T47D (cell line): ENCODE measurements around the gene ABR.

Experiments
- DNase-seq, 2 experiments: peaks; one replicate each; pipeline versions ENCODE4 v3.0.0 to v3.0.0-alpha.2; 2011 to 2012; ENCODE audit warnings: low read depth in 1 of 2, low spot score in 1 of 2
- JUND ChIP-seq: IDR thresholded peaks from 2 replicates; pipeline ENCODE4 v1.6.1; 2012; ENCODE audit warnings: low read depth
- in situ Hi-C: cut with HindIII; loops from 2 replicates; pipeline ENCODE4 v1.10.0; 2016; ENCODE audit warnings: low sequenced_read_pairs, low pct_unique_long_range_greater_than_20kb

The ABR gene

GRCh38 chr17:1039511-1040215 is 140.1 kb downstream of the ABR start:
- in situ Hi-C loops = no loop called here
- no peak for DNase-seq
- no peak for TF ChIP-seq JUND

- no peak for TF ChIP-seq JUND
- DNase-seq = no peak
- in situ Hi-C loops = no loop called here
Observed at GRCh38 chr17:1039123-1039507, 140.7 kb downstream of the ABR start.

GRCh38 chr17:1038459-1039122 is 141.2 kb downstream of the ABR start:
- DNase-seq = no peak
- in situ Hi-C loops = no loop called here
- TF ChIP-seq JUND = no peak

- TF ChIP-seq JUND = no peak
- in situ Hi-C loops = no loop called here
- no peak for DNase-seq
Observed at GRCh38 chr17:1037238-1037879, 142.4 kb downstream of the ABR start.

- DNase-seq = no peak
- in situ Hi-C loops = no loop called here
- TF ChIP-seq JUND = no peak
Observed at GRCh38 chr17:1036845-1037237, 142.9 kb downstream of the ABR start.

- in situ Hi-C loops = no loop called here
- TF ChIP-seq JUND = no peak
- no peak for DNase-seq
Observed at GRCh38 chr17:1036171-1036844, 143.5 kb downstream of the ABR start.

GRCh38 chr17:1035546-1036170 is 144.1 kb downstream of the ABR start:
- TF ChIP-seq JUND = no peak
- DNase-seq = no peak
- in situ Hi-C loops = no loop called here

- DNase-seq = no peak
- no peak for TF ChIP-seq JUND
- in situ Hi-C loops = no loop called here
Observed at GRCh38 chr17:1034652-1035210, 145.1 kb downstream of the ABR start.

GRCh38 chr17:1033503-1033902 is 146.3 kb downstream of the ABR start:
- in situ Hi-C loops = no loop called here
- no peak for DNase-seq
- TF ChIP-seq JUND = no peak

- TF ChIP-seq JUND = no peak
- in situ Hi-C loops = no loop called here
- DNase-seq = no peak
Observed at GRCh38 chr17:1032391-1032790, 147.4 kb downstream of the ABR start.

- no peak for TF ChIP-seq JUND
- in situ Hi-C loops = no loop called here
- DNase-seq = no peak
Observed at GRCh38 chr17:1031711-1032110, 148.1 kb downstream of the ABR start.
